Activated T-cell treated with anti-CD3 and anti-CD28 coated beads, Interleukin-2, amount 50 U/mL, for 72 hours (primary cell): ENCODE data around the gene FAM219A. TPM values are rescaled to one million over a fixed set of nuclear protein-coding genes. Genes with fewer than 3 reads are reported as not detected.

Experiments
- ATAC-seq, 2 donors: fragments of 150-1000 bp; cut with Tn5 transposase; replicated peaks in 1 of 2; 2 replicates each; pipeline ENCODE4 v1.10.0; 2021; ENCODE audit warnings: moderate library complexity in 2 of 2, mild to moderate bottlenecking in 1 of 2
- DNase-seq, 2 donors: peaks; one replicate each; pipeline ENCODE4 v3.0.0; 2021 to 2022; ENCODE audit warnings: mixed read lengths in 1 of 2
- H3K27ac Mint-ChIP-seq: one replicate; pipeline ENCODE4 v1.8.0; 2022; ENCODE audit warnings: mild to moderate bottlenecking, moderate library complexity, mixed read lengths
- H3K27me3 Mint-ChIP-seq: one replicate; pipeline ENCODE4 v1.8.0; 2022; ENCODE audit warnings: low read depth, mixed read lengths
- H3K36me3 Mint-ChIP-seq, 2 donors: one replicate each; pipeline ENCODE4 v1.8.0; 2022; ENCODE audit warnings: mixed read lengths in 2 of 2, mild to moderate bottlenecking in 1 of 2; ENCODE audit not compliant: insufficient read depth in 2 of 2
- H3K4me1 Mint-ChIP-seq: one replicate; pipeline ENCODE4 v1.8.0; 2022; ENCODE audit warnings: low read depth, mixed read lengths
- H3K4me3 Mint-ChIP-seq, 2 donors: one replicate each; pipeline ENCODE4 v1.8.0; 2022; ENCODE audit warnings: mild to moderate bottlenecking in 2 of 2, mixed read lengths in 2 of 2, moderate library complexity in 2 of 2
- H3K9me3 Mint-ChIP-seq, 2 donors: one replicate each; pipeline ENCODE4 v1.8.0; 2022; ENCODE audit warnings: mixed read lengths in 2 of 2
- total RNA-seq, 2 donors: library from RNA; stranded (reverse); gene quantifications; one replicate each; pipeline ENCODE4 v1.2.3, GENCODE V29; 2022

FAM219A gene
- total RNA-seq, 2 donors from 2014 or later, result 15.2 to 18.1 TPM

DNA sequence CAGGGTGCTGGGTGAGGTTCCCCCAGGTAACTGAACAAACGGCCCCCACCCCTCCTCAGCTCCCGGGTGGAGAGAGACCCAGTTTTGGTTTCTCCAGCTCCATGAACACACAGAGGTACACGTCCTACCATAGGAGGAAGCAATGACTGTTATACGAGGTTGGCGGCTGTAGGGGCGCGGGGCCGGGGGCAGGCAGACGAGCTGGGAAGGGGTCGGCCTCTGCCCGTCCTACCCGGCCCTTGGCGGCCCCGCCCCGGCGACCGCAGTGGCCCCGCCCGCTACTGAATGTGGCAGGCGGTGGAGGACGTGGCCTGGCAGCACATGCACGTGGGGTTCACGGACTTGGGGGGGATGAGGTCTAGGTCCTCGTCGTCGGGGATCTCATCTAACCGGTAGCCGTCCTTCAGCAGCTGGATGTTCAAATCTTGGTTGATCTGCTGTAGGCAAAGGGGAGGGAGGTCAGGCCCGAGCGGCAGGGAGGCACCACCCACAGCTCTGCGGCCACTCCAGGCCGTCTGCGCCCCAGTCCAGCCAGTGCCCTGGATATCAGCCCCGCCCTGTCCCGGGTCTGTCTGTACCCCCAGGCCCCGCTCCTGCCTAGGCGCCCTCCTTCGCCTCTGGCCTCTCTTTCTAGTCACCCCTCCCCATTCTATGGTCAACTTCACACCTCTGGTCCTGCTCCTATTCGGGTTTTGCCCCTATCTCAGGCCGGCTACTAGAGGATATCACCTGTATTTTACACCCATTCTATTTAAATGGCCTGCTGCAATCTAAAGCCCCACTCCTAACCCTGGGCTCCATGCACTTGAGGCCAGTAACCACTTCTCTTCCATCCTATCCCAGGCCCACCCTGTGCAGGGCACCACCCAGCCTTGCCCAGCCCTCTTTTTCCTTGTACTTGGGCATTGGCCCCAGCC lies 57.4 kb downstream of the FAM219A start:
- no peak overlapping the region for H3K4me3 Mint-ChIP-seq

DNA sequence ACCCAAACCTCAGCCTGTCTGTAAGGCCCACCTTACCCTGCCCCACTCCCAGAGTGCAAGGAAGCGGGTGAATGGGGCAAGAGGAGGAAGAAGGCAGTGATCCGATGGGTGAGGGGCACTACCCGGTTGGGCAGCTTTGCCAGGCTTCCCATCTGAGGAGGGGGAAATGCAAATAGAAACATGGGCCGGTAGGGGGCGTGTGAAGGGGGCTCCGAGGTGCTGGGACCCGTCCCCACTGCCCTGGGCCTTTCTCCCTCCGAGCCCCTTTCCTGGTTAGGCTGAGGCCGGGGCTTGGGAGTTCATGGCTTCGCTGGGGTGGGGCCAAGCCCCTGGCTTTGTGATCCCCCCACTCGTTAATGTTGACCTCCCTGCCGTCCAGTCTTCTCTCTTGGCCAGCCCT lies 58.1 kb downstream of the FAM219A start:
- Mint-ChIP-seq H3K36me3 (no peaks in the 10 kb centered on the region), H3K9me3 (no peaks in the 10 kb centered on the region), H3K4me1 (no peaks in the 10 kb centered on the region), H3K27ac (no peak overlapping the region), H3K4me3 (no peak overlapping the region), H3K27me3 (no peaks in the 10 kb centered on the region)
- ATAC-seq, result no peak
- no peak for DNase-seq

More for the DNA sequence above, 57.4 kb downstream of the FAM219A start:
- Mint-ChIP-seq H3K27ac (no peak overlapping the region), H3K9me3 (no peaks in the 10 kb centered on the region), H3K27me3 (no peaks in the 10 kb centered on the region), H3K36me3 (no peaks in the 10 kb centered on the region), H3K4me1 (no peaks in the 10 kb centered on the region)
- DNase-seq (no peak), ATAC-seq (no peak)

GRCh38 chr9:34399729-34400128 lies 58.6 kb downstream of the FAM219A start:
- no peaks in the 10 kb centered on the region for H3K9me3 Mint-ChIP-seq
- no peaks in the 10 kb centered on the region for H3K36me3 Mint-ChIP-seq
- H3K27ac Mint-ChIP-seq, result no peak overlapping the region
- DNase-seq, result no peak
- H3K4me3 Mint-ChIP-seq, result no peak overlapping the region
- no peaks in the 10 kb centered on the region for H3K27me3 Mint-ChIP-seq
- H3K4me1 Mint-ChIP-seq, result no peaks in the 10 kb centered on the region
- no peak for ATAC-seq

GRCh38 chr9:34398875-34399274 lies 59.5 kb downstream of the FAM219A start:
- no peak overlapping the region for H3K27ac Mint-ChIP-seq
- H3K36me3 Mint-ChIP-seq, result no peaks in the 10 kb centered on the region
- no peaks in the 10 kb centered on the region for H3K4me1 Mint-ChIP-seq
- DNase-seq, result no peak
- H3K27me3 Mint-ChIP-seq, result no peaks in the 10 kb centered on the region
- no peak for ATAC-seq
- H3K9me3 Mint-ChIP-seq, result no peaks in the 10 kb centered on the region
- no peak overlapping the region for H3K4me3 Mint-ChIP-seq

DNA sequence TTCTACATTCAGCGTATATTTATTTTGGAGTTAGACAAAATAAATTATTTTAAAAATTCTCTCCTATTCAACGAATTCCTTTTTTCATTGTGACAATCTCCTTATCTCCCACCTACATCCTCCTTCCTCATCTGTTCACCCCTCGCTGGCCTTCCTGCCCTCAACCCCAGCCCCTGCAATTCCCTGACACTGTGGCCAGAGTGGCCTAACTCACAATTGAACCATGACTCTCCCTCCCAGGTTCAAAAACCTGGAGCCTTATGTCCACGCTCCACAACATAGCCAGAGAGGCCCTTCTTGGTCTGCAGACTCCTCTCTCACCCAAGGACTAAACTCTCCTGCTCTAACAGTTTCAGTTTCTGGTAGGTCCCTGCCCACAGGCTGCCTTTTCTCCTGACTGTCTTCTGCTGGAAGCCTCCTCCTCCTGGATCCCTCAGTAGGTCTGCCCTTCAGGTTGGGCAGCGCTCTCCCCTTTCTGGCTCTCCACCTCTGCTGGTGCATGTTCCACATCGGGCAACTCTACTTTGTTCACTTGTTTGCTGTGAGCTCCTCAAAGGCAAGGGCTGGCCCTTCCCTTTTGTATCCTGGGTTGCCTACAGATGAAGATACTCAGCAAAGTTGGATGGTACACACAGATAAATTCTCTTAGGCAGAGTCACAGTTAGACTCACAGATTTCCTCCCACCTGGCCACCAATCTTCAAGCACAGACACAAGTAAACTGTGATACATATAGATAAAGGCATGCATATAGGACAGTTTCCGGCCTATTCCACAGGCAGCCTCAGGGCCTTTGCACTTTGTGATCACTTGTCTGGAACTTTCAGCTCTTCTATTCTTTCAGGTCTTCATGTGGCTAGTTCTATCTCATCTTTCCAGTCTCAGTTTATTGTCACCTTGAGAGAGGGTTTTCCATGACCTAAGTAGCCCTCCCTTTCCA lies 61.8 kb downstream of the FAM219A start:
- no peaks in the 10 kb centered on the region for H3K36me3 Mint-ChIP-seq
- H3K27me3 Mint-ChIP-seq, result no peaks in the 10 kb centered on the region
- no peaks in the 10 kb centered on the region for H3K9me3 Mint-ChIP-seq
- H3K27ac Mint-ChIP-seq, result no peak overlapping the region
- no peak for ATAC-seq
- H3K4me1 Mint-ChIP-seq, result no peaks in the 10 kb centered on the region
- H3K4me3 Mint-ChIP-seq, result no peak overlapping the region
- no peak for DNase-seq

DNA sequence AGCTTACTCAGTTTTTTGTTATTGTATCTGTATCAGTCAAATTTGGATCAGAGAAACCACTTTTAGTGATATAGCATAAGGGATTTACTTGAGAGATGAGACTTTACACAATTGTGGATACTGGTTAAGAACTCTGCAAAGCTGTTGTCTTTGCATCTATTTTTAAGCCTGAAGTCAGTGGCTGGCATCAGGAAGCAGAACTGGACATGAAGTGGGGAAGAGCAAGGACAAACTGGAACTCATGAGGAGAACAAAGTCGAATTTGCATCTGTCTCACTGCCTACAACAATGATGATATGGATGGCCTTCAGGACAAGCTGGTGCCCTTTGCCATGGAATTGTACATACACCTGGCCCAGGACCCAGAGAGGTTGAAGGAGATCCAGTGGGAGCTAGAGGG lies 65.9 kb downstream of the FAM219A start:
- ATAC-seq (no peak), DNase-seq (no peak)
- H3K4me3 Mint-ChIP-seq, result no peak overlapping the region
- H3K36me3 Mint-ChIP-seq, result no peaks in the 10 kb centered on the region
- no peaks in the 10 kb centered on the region for H3K9me3 Mint-ChIP-seq
- no peak overlapping the region for H3K27ac Mint-ChIP-seq
- no peaks in the 10 kb centered on the region for H3K4me1 Mint-ChIP-seq
- H3K27me3 Mint-ChIP-seq, result no peaks in the 10 kb centered on the region

- DNase-seq (no peak), ATAC-seq (no peak)
- Mint-ChIP-seq H3K4me1 (no peaks in the 10 kb centered on the region), H3K4me3 (no peak overlapping the region), H3K27ac (no peak overlapping the region), H3K36me3 (no peaks in the 10 kb centered on the region), H3K9me3 (no peaks in the 10 kb centered on the region), H3K27me3 (no peaks in the 10 kb centered on the region)
Observed at GRCh38 chr9:34387239-34387638, 71.1 kb downstream of the FAM219A start.

GRCh38 chr9:34386656-34387055 lies 71.7 kb downstream of the FAM219A start:
- Mint-ChIP-seq H3K36me3 (no peaks in the 10 kb centered on the region), H3K4me1 (peaks cover 3% of the 10 kb centered on the region), H3K4me3 (no peak overlapping the region), H3K9me3 (no peaks in the 10 kb centered on the region), H3K27ac (no peak overlapping the region), H3K27me3 (no peaks in the 10 kb centered on the region)
- DNase-seq, result no peak
- ATAC-seq, result no peak

- no peak overlapping the region for H3K4me3 Mint-ChIP-seq
- H3K36me3 Mint-ChIP-seq, result no peaks in the 10 kb centered on the region
- peaks cover 13% of the 10 kb centered on the region for H3K4me1 Mint-ChIP-seq
- DNase-seq (no peak), ATAC-seq (no peak)
- no peaks in the 10 kb centered on the region for H3K9me3 Mint-ChIP-seq
- H3K27me3 Mint-ChIP-seq, result no peaks in the 10 kb centered on the region
- H3K27ac Mint-ChIP-seq, result no peak overlapping the region
Observed at GRCh38 chr9:34385561-34386230, 72.7 kb downstream of the FAM219A start.

DNA sequence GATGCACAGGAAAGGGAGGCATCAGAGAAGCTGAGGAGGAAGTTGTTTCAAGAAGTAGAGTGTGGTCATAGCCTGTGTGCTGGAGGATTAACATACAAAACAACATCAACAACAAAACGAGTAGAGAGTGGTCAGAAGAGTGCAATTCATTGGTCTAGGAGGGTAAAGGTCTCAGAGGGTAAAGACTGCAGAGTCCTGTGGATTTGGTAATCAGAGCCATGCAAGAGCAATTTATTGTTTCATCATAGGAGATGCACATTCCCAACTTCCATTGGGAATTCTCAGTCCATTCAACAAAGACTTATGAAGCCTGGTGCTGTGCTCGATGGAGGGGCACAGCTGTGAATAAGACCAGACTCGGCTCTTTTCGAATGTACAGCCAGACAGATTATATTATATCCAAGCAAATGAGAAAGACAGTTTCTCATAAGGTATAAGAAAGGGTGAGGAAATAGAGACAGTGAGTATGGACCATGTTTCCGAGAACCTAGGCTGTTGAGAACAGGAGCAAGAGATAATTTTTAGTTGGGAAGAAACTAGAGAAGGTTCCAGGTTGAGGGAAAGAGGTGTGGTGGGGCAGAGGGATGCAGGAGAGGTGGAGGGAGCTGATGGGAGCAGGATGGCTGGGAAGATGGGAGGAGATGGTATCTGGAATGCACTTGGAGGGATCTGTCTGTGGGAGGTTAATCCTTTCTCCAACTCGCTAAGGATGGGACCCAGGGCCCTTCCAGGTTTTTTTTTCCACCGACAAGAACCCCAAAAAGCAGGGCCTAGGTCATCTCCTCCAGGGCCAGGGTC lies 73.8 kb downstream of the FAM219A start:
- H3K27ac Mint-ChIP-seq, result no peak overlapping the region

GRCh38 chr9:34383904-34384303 lies 74.5 kb downstream of the FAM219A start:
- peaks cover 29% of the 10 kb centered on the region for H3K4me1 Mint-ChIP-seq
- ATAC-seq, result no peak
- no peaks in the 10 kb centered on the region for H3K36me3 Mint-ChIP-seq

More for the DNA sequence above, 73.8 kb downstream of the FAM219A start:
- H3K9me3 Mint-ChIP-seq, result no peaks in the 10 kb centered on the region
- no peaks in the 10 kb centered on the region for H3K27me3 Mint-ChIP-seq
- no peaks in the 10 kb centered on the region for H3K36me3 Mint-ChIP-seq
- no peak for ATAC-seq
- no peak for DNase-seq
- peaks cover 23% of the 10 kb centered on the region for H3K4me1 Mint-ChIP-seq
- no peak overlapping the region for H3K4me3 Mint-ChIP-seq

GRCh38 chr9:34382879-34383278 lies 75.5 kb downstream of the FAM219A start:
- H3K27me3 Mint-ChIP-seq, result no peaks in the 10 kb centered on the region
- DNase-seq, result no peak
- no peaks in the 10 kb centered on the region for H3K36me3 Mint-ChIP-seq
- no peak for ATAC-seq
- H3K4me3 Mint-ChIP-seq, result no peak overlapping the region
- no peak overlapping the region for H3K27ac Mint-ChIP-seq
- H3K4me1 Mint-ChIP-seq, result peaks cover 38% of the 10 kb centered on the region
- H3K9me3 Mint-ChIP-seq, result no peaks in the 10 kb centered on the region

More at GRCh38 chr9:34383904-34384303, 74.5 kb downstream of the FAM219A start:
- H3K9me3 Mint-ChIP-seq, result no peaks in the 10 kb centered on the region
- no peak overlapping the region for H3K4me3 Mint-ChIP-seq
- H3K27ac Mint-ChIP-seq, result no peak overlapping the region
- H3K27me3 Mint-ChIP-seq, result no peaks in the 10 kb centered on the region
- no peak for DNase-seq
